Globus pallidus (tissue), 1 donor: ENCODE data around the gene PKM.
A peak's percentile ranks its signal among the peaks of the same experiment; 100 is the strongest.

Source experiments
- DNase-seq: peaks from one replicate; pipeline ENCODE4 v3.0.0-alpha.2; 2015; ENCODE audit warnings: low spot score

The PKM gene

GRCh38 chr15:72200395-72201237 lies 30.4 kb downstream of the PKM start:
- DNase-seq, result no peak

GRCh38 chr15:72199721-72200212 lies 31.2 kb downstream of the PKM start:
- peak; percentile 74 for DNase-seq

GRCh38 chr15:72199205-72199515 lies 31.8 kb downstream of the PKM start:
- DNase-seq, result no peak

GRCh38 chr15:72198356-72199204 lies 32.4 kb downstream of the PKM start:
- DNase-seq, result no peak

GRCh38 chr15:72197460-72198355 lies 33.3 kb downstream of the PKM start, which contains the start of gene GRAMD2A:
TSS of gene GRAMD2A (minus strand) at chr15:72197787.
- DNase-seq, result no peak

GRCh38 chr15:72197041-72197459 lies 33.9 kb downstream of the PKM start:
- no peak for DNase-seq

GRCh38 chr15:72196409-72197040 lies 34.5 kb downstream of the PKM start:
- no peak for DNase-seq

GRCh38 chr15:72195101-72195511 lies 35.9 kb downstream of the PKM start:
- DNase-seq, result peak; percentile 48

- no peak for DNase-seq
Measured at GRCh38 chr15:72193836-72194396, 37.1 kb downstream of the PKM start.

- no peak for DNase-seq
Measured at GRCh38 chr15:72192416-72192815, 38.6 kb downstream of the PKM start.

- DNase-seq, result no peak
Measured at GRCh38 chr15:72189250-72189902, 41.6 kb downstream of the PKM start.

- DNase-seq, result no peak
Measured at GRCh38 chr15:72184165-72184811, 46.7 kb downstream of the PKM start.

GRCh38 chr15:72183781-72184164 lies 47.2 kb downstream of the PKM start:
- no peak for DNase-seq

- DNase-seq, result no peak
Measured at GRCh38 chr15:72182673-72183072, 48.3 kb downstream of the PKM start.

GRCh38 chr15:72182244-72182643 lies 48.7 kb downstream of the PKM start:
- DNase-seq, result no peak

- no peak for DNase-seq
Measured at GRCh38 chr15:72180761-72181324, 50.1 kb downstream of the PKM start.

GRCh38 chr15:72179950-72180581 lies 50.9 kb downstream of the PKM start:
- peak; percentile 85 for DNase-seq

- DNase-seq, result no peak
Measured at GRCh38 chr15:72178976-72179585, 51.9 kb downstream of the PKM start.

- DNase-seq, result no peak
Measured at GRCh38 chr15:72176743-72177142, 54.2 kb downstream of the PKM start.
